GM12801 (cell line): Measurements from ENCODE around the gene TK2.

ENCODE experiments used
- CTCF ChIP-seq: IDR thresholded peaks from one replicate; pipeline ENCODE4 v1.5.1; 2011; ENCODE audit warnings: control low read depth; ENCODE audit not compliant: insufficient read length; ENCODE audit errors: extremely low read depth

Gene TK2

GRCh38 chr16:66548868-66549267, 1.1 kb downstream of the TK2 start:
- TF ChIP-seq CTCF: no peak

GRCh38 chr16:66548068-66548467, 1.9 kb downstream of the TK2 start:
- no peak for TF ChIP-seq CTCF

GRCh38 chr16:66547101-66547989, 2.6 kb downstream of the TK2 start:
- no peak for TF ChIP-seq CTCF

GRCh38 chr16:66544016-66544757, 5.7 kb downstream of the TK2 start:
- no peak for TF ChIP-seq CTCF

GRCh38 chr16:66543541-66543940, 6.4 kb downstream of the TK2 start:
- TF ChIP-seq CTCF: no peak

GRCh38 chr16:66542396-66542795, 7.5 kb downstream of the TK2 start:
- TF ChIP-seq CTCF: no peak
